Measurements from ENCODE around the gene ZBTB7C.

Gene ZBTB7C

GRCh38 chr18:47986620-47987387 lies 422.4 kb downstream of the ZBTB7C start:
- H3K4me3 ChIP-seq (ENCODE audit: low read length): no peak overlapping the region
- H3K27me3 ChIP-seq (ENCODE audit: control insufficient read depth, insufficient read depth, low read length): peaks cover 24% of the 10 kb centered on the region
- H3K4me2 ChIP-seq (ENCODE audit: low read length): peak overlapping the region; percentile 14
- H3K36me3 ChIP-seq (ENCODE audit: insufficient read depth, low read length): no peaks in the 10 kb centered on the region
- H3K9me3 ChIP-seq (replicated peaks; ENCODE audit: low read length): no peaks in the 10 kb centered on the region
- no peak overlapping the region for H3K9ac ChIP-seq (ENCODE audit: low read depth, low read length)
- peaks cover 7% of the 10 kb centered on the region for H3K4me1 ChIP-seq (ENCODE audit: control insufficient read depth, insufficient read depth, low read length)

DNA sequence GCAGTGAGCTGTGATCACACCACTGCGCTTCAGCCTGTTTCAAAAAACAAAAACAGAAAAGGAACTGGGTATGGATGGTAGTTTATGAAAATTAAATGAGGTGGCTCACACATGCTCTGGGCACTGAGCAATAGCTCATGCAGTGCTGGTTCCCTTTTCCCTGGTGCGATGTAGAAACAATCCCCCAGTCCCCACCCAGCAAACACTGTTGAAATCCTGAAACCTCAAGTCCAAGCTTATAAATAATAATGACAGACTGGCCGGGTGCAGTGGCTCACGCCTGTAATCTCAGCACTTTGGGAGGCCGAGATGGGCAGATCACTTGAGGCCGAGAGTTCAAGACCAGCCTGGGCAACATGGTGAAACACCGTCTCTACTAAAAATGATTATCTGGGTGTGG lies 423.3 kb downstream of the ZBTB7C start:
- Histone ChIP-seq H3K9me3 (replicated peaks; ENCODE audit: low read length) (no peaks in the 10 kb centered on the region), H3K27me3 (ENCODE audit: control insufficient read depth, insufficient read depth, low read length) (peaks cover 16% of the 10 kb centered on the region), H3K9ac (ENCODE audit: low read depth, low read length) (no peak overlapping the region), H3K36me3 (ENCODE audit: insufficient read depth, low read length) (no peaks in the 10 kb centered on the region), H3K4me2 (ENCODE audit: low read length) (no peak overlapping the region), H3K4me1 (ENCODE audit: control insufficient read depth, insufficient read depth, low read length) (peaks cover 7% of the 10 kb centered on the region), H3K4me3 (ENCODE audit: low read length) (no peak overlapping the region)

- Histone ChIP-seq H3K36me3 (ENCODE audit: insufficient read depth, low read length) (no peaks in the 10 kb centered on the region), H3K9me3 (replicated peaks; ENCODE audit: low read length) (no peaks in the 10 kb centered on the region), H3K4me3 (ENCODE audit: low read length) (no peak overlapping the region), H3K4me1 (ENCODE audit: control insufficient read depth, insufficient read depth, low read length) (peaks cover 7% of the 10 kb centered on the region), H3K9ac (ENCODE audit: low read depth, low read length) (no peak overlapping the region), H3K27me3 (ENCODE audit: control insufficient read depth, insufficient read depth, low read length) (peaks cover 13% of the 10 kb centered on the region), H3K4me2 (ENCODE audit: low read length) (no peak overlapping the region)
Measured at GRCh38 chr18:47984991-47985390, 424.2 kb downstream of the ZBTB7C start.

GRCh38 chr18:47983946-47984345 lies 425.2 kb downstream of the ZBTB7C start:
- Histone ChIP-seq H3K27me3 (ENCODE audit: control insufficient read depth, insufficient read depth, low read length) (peaks cover 13% of the 10 kb centered on the region), H3K4me2 (ENCODE audit: low read length) (no peak overlapping the region), H3K9ac (ENCODE audit: low read depth, low read length) (no peak overlapping the region), H3K9me3 (replicated peaks; ENCODE audit: low read length) (no peaks in the 10 kb centered on the region), H3K4me1 (ENCODE audit: control insufficient read depth, insufficient read depth, low read length) (peaks cover 7% of the 10 kb centered on the region), H3K36me3 (ENCODE audit: insufficient read depth, low read length) (no peaks in the 10 kb centered on the region), H3K4me3 (ENCODE audit: low read length) (no peak overlapping the region)

DNA sequence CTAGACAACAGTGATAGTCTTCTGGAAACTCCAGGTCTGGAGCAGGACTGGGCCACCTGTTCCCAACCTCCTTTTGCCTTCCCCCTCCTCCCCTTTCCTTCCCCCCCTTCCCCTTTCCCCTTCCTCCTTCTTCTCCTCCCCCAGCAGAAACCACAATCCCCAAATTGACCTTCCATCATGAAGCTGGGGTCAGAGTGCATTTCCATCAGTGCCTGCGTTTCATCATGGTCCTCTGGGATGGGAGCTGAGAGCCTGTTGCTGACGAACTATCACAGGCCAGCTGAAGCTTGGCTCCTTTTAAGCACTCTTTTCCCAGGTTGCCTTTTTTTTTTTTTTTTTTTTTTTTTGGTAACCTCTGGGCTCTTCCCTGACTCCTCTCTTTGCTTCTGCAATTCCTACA lies 426.1 kb downstream of the ZBTB7C start:
- H3K4me2 ChIP-seq (ENCODE audit: low read length): no peak overlapping the region
- no peaks in the 10 kb centered on the region for H3K36me3 ChIP-seq (ENCODE audit: insufficient read depth, low read length)
- H3K4me3 ChIP-seq (ENCODE audit: low read length): no peak overlapping the region
- H3K9me3 ChIP-seq (replicated peaks; ENCODE audit: low read length): no peaks in the 10 kb centered on the region
- H3K9ac ChIP-seq (ENCODE audit: low read depth, low read length): no peak overlapping the region
- H3K27me3 ChIP-seq (ENCODE audit: control insufficient read depth, insufficient read depth, low read length): peaks cover 16% of the 10 kb centered on the region
- peaks cover 7% of the 10 kb centered on the region for H3K4me1 ChIP-seq (ENCODE audit: control insufficient read depth, insufficient read depth, low read length)

GRCh38 chr18:47981830-47982229 lies 427.4 kb downstream of the ZBTB7C start:
- Histone ChIP-seq H3K4me3 (ENCODE audit: low read length) (no peak overlapping the region), H3K9ac (ENCODE audit: low read depth, low read length) (no peak overlapping the region), H3K4me1 (ENCODE audit: control insufficient read depth, insufficient read depth, low read length) (peaks cover 4% of the 10 kb centered on the region), H3K4me2 (ENCODE audit: low read length) (no peak overlapping the region), H3K36me3 (ENCODE audit: insufficient read depth, low read length) (no peaks in the 10 kb centered on the region), H3K27me3 (ENCODE audit: control insufficient read depth, insufficient read depth, low read length) (peaks cover 24% of the 10 kb centered on the region), H3K9me3 (replicated peaks; ENCODE audit: low read length) (no peaks in the 10 kb centered on the region)

- Histone ChIP-seq H3K9me3 (replicated peaks; ENCODE audit: low read length) (no peaks in the 10 kb centered on the region), H3K4me2 (ENCODE audit: low read length) (no peak overlapping the region), H3K4me3 (ENCODE audit: low read length) (no peak overlapping the region), H3K36me3 (ENCODE audit: insufficient read depth, low read length) (no peaks in the 10 kb centered on the region), H3K27me3 (ENCODE audit: control insufficient read depth, insufficient read depth, low read length) (peaks cover 28% of the 10 kb centered on the region), H3K9ac (ENCODE audit: low read depth, low read length) (no peak overlapping the region), H3K4me1 (ENCODE audit: control insufficient read depth, insufficient read depth, low read length) (no peaks in the 10 kb centered on the region)
Measured at GRCh38 chr18:47981320-47981719, 427.9 kb downstream of the ZBTB7C start.

- Histone ChIP-seq H3K4me1 (ENCODE audit: control insufficient read depth, insufficient read depth, low read length) (no peaks in the 10 kb centered on the region), H3K9ac (ENCODE audit: low read depth, low read length) (no peak overlapping the region), H3K36me3 (ENCODE audit: insufficient read depth, low read length) (no peaks in the 10 kb centered on the region), H3K9me3 (replicated peaks; ENCODE audit: low read length) (no peaks in the 10 kb centered on the region), H3K27me3 (ENCODE audit: control insufficient read depth, insufficient read depth, low read length) (peaks cover 43% of the 10 kb centered on the region), H3K4me2 (ENCODE audit: low read length) (no peak overlapping the region), H3K4me3 (ENCODE audit: low read length) (no peak overlapping the region)
Measured at GRCh38 chr18:47979611-47980200, 429.5 kb downstream of the ZBTB7C start.

DNA sequence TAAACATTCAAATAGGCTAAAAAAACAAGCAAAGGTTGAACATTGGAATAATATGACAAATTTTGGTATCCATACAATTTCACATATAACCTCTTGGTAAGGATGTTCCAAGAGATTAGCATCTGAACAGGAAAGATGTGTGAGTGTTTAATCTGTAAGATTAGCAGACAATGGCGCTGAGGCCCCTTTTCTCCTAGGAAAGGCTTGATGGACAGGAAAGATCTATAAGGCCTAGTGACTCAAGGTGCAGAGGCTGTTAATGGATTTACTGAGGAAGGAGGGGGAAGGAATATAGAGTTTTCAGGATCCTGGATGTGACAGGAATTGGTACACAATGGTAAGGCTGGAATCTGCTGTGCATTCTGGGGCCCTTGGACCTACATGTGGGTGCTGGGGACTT lies 430.6 kb downstream of the ZBTB7C start:
- Histone ChIP-seq H3K4me1 (ENCODE audit: control insufficient read depth, insufficient read depth, low read length) (no peaks in the 10 kb centered on the region), H3K36me3 (ENCODE audit: insufficient read depth, low read length) (no peaks in the 10 kb centered on the region), H3K4me2 (ENCODE audit: low read length) (no peak overlapping the region), H3K27me3 (ENCODE audit: control insufficient read depth, insufficient read depth, low read length) (peaks cover 45% of the 10 kb centered on the region), H3K4me3 (ENCODE audit: low read length) (no peak overlapping the region), H3K9me3 (replicated peaks; ENCODE audit: low read length) (no peaks in the 10 kb centered on the region), H3K9ac (ENCODE audit: low read depth, low read length) (no peak overlapping the region)

GRCh38 chr18:47978141-47978540 lies 431.0 kb downstream of the ZBTB7C start:
- no peaks in the 10 kb centered on the region for H3K9me3 ChIP-seq (replicated peaks; ENCODE audit: low read length)
- H3K4me3 ChIP-seq (ENCODE audit: low read length): no peak overlapping the region
- H3K27me3 ChIP-seq (ENCODE audit: control insufficient read depth, insufficient read depth, low read length): peaks cover 50% of the 10 kb centered on the region
- no peak overlapping the region for H3K9ac ChIP-seq (ENCODE audit: low read depth, low read length)
- no peaks in the 10 kb centered on the region for H3K4me1 ChIP-seq (ENCODE audit: control insufficient read depth, insufficient read depth, low read length)
- no peak overlapping the region for H3K4me2 ChIP-seq (ENCODE audit: low read length)
- no peaks in the 10 kb centered on the region for H3K36me3 ChIP-seq (ENCODE audit: insufficient read depth, low read length)
